ENCODE measurements around the gene GH2.

GRCh38 chr17:63853260-63853659, 28.5 kb downstream of the GH2 start:
- TF ChIP-seq CTCF (IDR thresholded peaks at IDR 0.05) (no peak), POLR2A (IDR thresholded peaks at IDR 0.05) (no peak)

Data from esophagus squamous epithelium (tissue), 4 donors.